Esophagus squamous epithelium (tissue), 5 donors: Measurements from ENCODE around the gene GATAD1. TPM values are rescaled to one million over a fixed set of nuclear protein-coding genes. Genes with fewer than 3 reads are reported as not detected.

Experiments used
- DNase-seq: peaks from one replicate; lab custom pipeline; 2025; lab: John Stamatoyannopoulos, UW
- H3K27ac ChIP-seq, 4 donors: fragments of 200-600 bp; sonication (generic); one replicate each; pipeline ENCODE4 v1.5.1; 2016 to 2019; ENCODE audit warnings: mild to moderate bottlenecking in 1 of 4
- H3K27me3 ChIP-seq, 4 donors: fragments of 200-600 bp; sonication (generic); 1 replicate in 3 of 4; 2 replicates in 1 of 4; pipeline versions ENCODE4 v1.5.1 to v1.6.0; 2017 to 2021; ENCODE audit warnings: antibody characterized with exemption in 1 of 4
- H3K36me3 ChIP-seq, 3 donors: fragments of 200-600 bp; sonication (generic); one replicate each; pipeline ENCODE4 v1.5.1; 2016 to 2019
- H3K4me1 ChIP-seq, 3 donors: fragments of 200-600 bp; sonication (generic); one replicate each; pipeline ENCODE4 v1.5.1; 2017 to 2019
- H3K4me3 ChIP-seq, 4 donors: fragments of 200-600 bp; sonication (generic); 1 replicate in 3 of 4; 2 replicates in 1 of 4; pipeline ENCODE4 v1.5.1; 2016 to 2019; ENCODE audit warnings: mild to moderate bottlenecking in 2 of 4, moderate library complexity in 1 of 4
- H3K9me3 ChIP-seq, 3 donors: fragments of 200-600 bp; sonication (generic); one replicate each; pipeline ENCODE4 v1.5.1; 2016 to 2019
- CTCF ChIP-seq, 6 experiments: fragments of 450-650 bp in 4 of 6; fragments of 200-600 bp in 2 of 6; sonication (generic) in 2 of 6; IDR thresholded peaks; one replicate each; pipeline ENCODE4 v1.5.1; 2016 to 2019; ENCODE audit warnings: antibody characterized with exemption in 6 of 6, mild to moderate bottlenecking in 4 of 6, moderate library complexity in 4 of 6
- POLR2A ChIP-seq, 4 donors: fragments of 450-650 bp; IDR thresholded peaks; one replicate each; pipeline ENCODE4 v1.6.1; 2017; ENCODE audit warnings: antibody characterized with exemption in 4 of 4, mild to moderate bottlenecking in 4 of 4, moderate library complexity in 3 of 4
- WGBS, 2 donors: methylation state at CpG; one replicate each; pipeline ENCODE4 v1.1.5; 2018; 5-methylcytosine and 5-hydroxymethylcytosine counted together
- intact Hi-C: fragments of 100-400 bp; cut with DNase I; formaldehyde crosslinking; loops from one replicate; pipeline ENCODE4 v1.15.0; 2022
- total RNA-seq, 4 donors: library from RNA; depleted of rRNA; stranded (reverse); fragments of >200 nt; gene quantifications; one replicate each; pipeline ENCODE4 v1.1.0, GENCODE V29; 2016
- donor health status: DM: yes; HTN: yes; CAD: no.

The GATAD1 gene
- total RNA-seq, 4 donors from 2014 or later = 9.2 to 30.9 (median 18.0) TPM

- TF ChIP-seq POLR2A (IDR thresholded peaks at IDR 0.05) = no peak
- TF ChIP-seq CTCF (IDR thresholded peaks at IDR 0.05) = no peak
- WGBS, 2 donors = 78 to 80% methylated on average over 1 to 2 of the region's 2 CpGs
Observed at GRCh38 chr7:92485974-92486373, 38.7 kb downstream of the GATAD1 start.

GRCh38 chr7:92487804-92488203 is 40.5 kb downstream of the GATAD1 start:
- Histone ChIP-seq H3K4me3 (no peak overlapping the region), H3K9me3 (no peaks in the 10 kb centered on the region), H3K27me3 (no peaks in the 10 kb centered on the region), H3K27ac (no peak overlapping the region), H3K36me3 (peaks cover 6 to 88% (median 23%) of the 10 kb centered on the region in 3 donors), H3K4me1 (no peaks in the 10 kb centered on the region)
- intact Hi-C loops = no loop called here
- DNase-seq = no peak
- TF ChIP-seq POLR2A (IDR thresholded peaks at IDR 0.05) (no peak), CTCF (IDR thresholded peaks at IDR 0.05) (no peak)

More at GRCh38 chr7:92485974-92486373, 38.7 kb downstream of the GATAD1 start:
- DNase-seq = no peak
- no peaks in the 10 kb centered on the region for H3K27me3 ChIP-seq
- peaks cover 0 to 70% (median 19%) of the 10 kb centered on the region in 3 donors for H3K36me3 ChIP-seq
- intact Hi-C loops = no loop called here
- no peaks in the 10 kb centered on the region for H3K9me3 ChIP-seq
- H3K4me3 ChIP-seq = no peak overlapping the region
- H3K27ac ChIP-seq = peak overlapping the region in 2 of 4 donors; percentile 20 to 27
- H3K4me1 ChIP-seq = no peaks in the 10 kb centered on the region

GRCh38 chr7:92489634-92490033 is 42.4 kb downstream of the GATAD1 start:
- WGBS, 2 donors = 100% methylated on average over 1 of the region's 1 CpG
- intact Hi-C loops = no loop called here
- Histone ChIP-seq H3K4me3 (no peak overlapping the region), H3K9me3 (no peaks in the 10 kb centered on the region), H3K27me3 (no peaks in the 10 kb centered on the region), H3K36me3 (peaks cover 6 to 100% (median 23%) of the 10 kb centered on the region in 3 donors), H3K27ac (no peak overlapping the region), H3K4me1 (no peaks in the 10 kb centered on the region)
- no peak for DNase-seq
- TF ChIP-seq CTCF (IDR thresholded peaks at IDR 0.05) = no peak
- no peak for TF ChIP-seq POLR2A (IDR thresholded peaks at IDR 0.05)

GRCh38 chr7:92496876-92497275 is 49.6 kb downstream of the GATAD1 start:
- H3K4me1 ChIP-seq = no peaks in the 10 kb centered on the region
- no peak for DNase-seq
- TF ChIP-seq POLR2A (IDR thresholded peaks at IDR 0.05) (no peak), CTCF (IDR thresholded peaks at IDR 0.05) (no peak)
- intact Hi-C loops = no loop called here
- H3K9me3 ChIP-seq = no peaks in the 10 kb centered on the region
- no peak overlapping the region for H3K27ac ChIP-seq
- H3K27me3 ChIP-seq = no peaks in the 10 kb centered on the region
- WGBS, 2 donors = 89 to 93% methylated on average over 2 of the region's 2 CpGs
- H3K4me3 ChIP-seq = no peak overlapping the region
- H3K36me3 ChIP-seq = peaks cover 5 to 100% (median 16%) of the 10 kb centered on the region in 3 donors

GRCh38 chr7:92498557-92498956 is 51.3 kb downstream of the GATAD1 start:
- intact Hi-C loops = no loop called here
- H3K36me3 ChIP-seq = peaks cover 0 to 100% (median 13%) of the 10 kb centered on the region in 3 donors

More at GRCh38 chr7:92498557-92498956, 51.3 kb downstream of the GATAD1 start:
- no peak for TF ChIP-seq CTCF (IDR thresholded peaks at IDR 0.05)
- no peak for TF ChIP-seq POLR2A (IDR thresholded peaks at IDR 0.05)
- 79 to 95% methylated on average over 2 of the region's 2 CpGs for WGBS, 2 donors
- Histone ChIP-seq H3K4me1 (no peaks in the 10 kb centered on the region), H3K4me3 (no peak overlapping the region), H3K9me3 (no peaks in the 10 kb centered on the region), H3K27ac (no peak overlapping the region), H3K27me3 (no peaks in the 10 kb centered on the region)
- no peak for DNase-seq
